HG03066 (cell line): Measurements from ENCODE around the gene PAX3.
A peak's percentile ranks its signal among the peaks of the same experiment; 100 is the strongest.

ENCODE experiments used
- ATAC-seq: cut with Tn5 transposase; IDR thresholded peaks from one replicate; pipeline ENCODE4 v1.9.1; 2021; ENCODE audit warnings: low read depth; ENCODE audit not compliant: unreplicated experiment

PAX3 gene

GRCh38 chr2:222281506-222281905 is 17.3 kb downstream of the PAX3 start:
- no peak for ATAC-seq

GRCh38 chr2:222280795-222281194 is 18.0 kb downstream of the PAX3 start:
- ATAC-seq = no peak

- ATAC-seq = no peak
Observed at GRCh38 chr2:222272446-222273015, 26.3 kb downstream of the PAX3 start.

GRCh38 chr2:222271854-222272253 is 26.9 kb downstream of the PAX3 start:
- ATAC-seq = no peak

GRCh38 chr2:222270396-222270795 is 28.4 kb downstream of the PAX3 start:
- ATAC-seq = no peak

GRCh38 chr2:222269132-222269531 is 29.7 kb downstream of the PAX3 start:
- no peak for ATAC-seq

- no peak for ATAC-seq
Observed at GRCh38 chr2:222268311-222268990, 30.3 kb downstream of the PAX3 start.

GRCh38 chr2:222264791-222265320 is 33.9 kb downstream of the PAX3 start:
- no peak for ATAC-seq

- no peak for ATAC-seq
Observed at GRCh38 chr2:222261504-222261903, 37.3 kb downstream of the PAX3 start.

- ATAC-seq = no peak
Observed at GRCh38 chr2:222257645-222258044, 41.2 kb downstream of the PAX3 start.

- ATAC-seq = no peak
Observed at GRCh38 chr2:222256250-222256649, 42.5 kb downstream of the PAX3 start.

- ATAC-seq = no peak
Observed at GRCh38 chr2:222255090-222255489, 43.7 kb downstream of the PAX3 start.

GRCh38 chr2:222250313-222250712 is 48.5 kb downstream of the PAX3 start:
- no peak for ATAC-seq

GRCh38 chr2:222249444-222249843 is 49.4 kb downstream of the PAX3 start:
- ATAC-seq = no peak

GRCh38 chr2:222248818-222249217 is 50.0 kb downstream of the PAX3 start:
- ATAC-seq = no peak

- ATAC-seq = no peak
Observed at GRCh38 chr2:222248256-222248655, 50.5 kb downstream of the PAX3 start.

GRCh38 chr2:222242532-222242931 is 56.3 kb downstream of the PAX3 start:
- ATAC-seq = peak; percentile 49

GRCh38 chr2:222241128-222241870 is 57.5 kb downstream of the PAX3 start:
- ATAC-seq = no peak

- ATAC-seq = no peak
Observed at GRCh38 chr2:222240676-222241049, 58.1 kb downstream of the PAX3 start.

- ATAC-seq = no peak
Observed at GRCh38 chr2:222239945-222240675, 58.7 kb downstream of the PAX3 start.

- no peak for ATAC-seq
Observed at GRCh38 chr2:222239091-222239490, 59.7 kb downstream of the PAX3 start.
